ENCODE results near the gene MTG1. TPM values are rescaled to one million over a fixed set of nuclear protein-coding genes. Genes with fewer than 3 reads are reported as not detected.
"Not testable (repeated sequence)": the region's sequence is repeated elsewhere in the genome, so short reads cannot be mapped to it uniquely, and the experiment has no call there.

MTG1 gene
- total and polyA plus RNA-seq, 8 donors, result 17.2 to 62.9 (median 23.1) TPM

- Histone ChIP-seq H3K36me3 (peaks cover 0 to 23% (median 4%) of the 10 kb centered on the region in 3 donors), H3K27me3 (no peaks in the 10 kb centered on the region), H3K9me3 (no peaks in the 10 kb centered on the region), H3K4me1 (no peaks in the 10 kb centered on the region), H3K4me3 (no peak overlapping the region), H3K27ac (no peak overlapping the region)
- ATAC-seq, result no peak
- TF ChIP-seq CTCF (IDR thresholded peaks at IDR 0.05), result no peak
- 96 to 97% methylated on average over 7 of the region's 7 CpGs for WGBS, 2 donors
- FAIRE-seq, result no peak
- intact Hi-C loops (cut with DNase I), result no loop called here
- no peak for DNase-seq
Measured at GRCh38 chr10:133411523-133412380, 17.8 kb downstream of the MTG1 start.

GRCh38 chr10:133412381-133412711 is 18.4 kb downstream of the MTG1 start:
- Histone ChIP-seq H3K4me3 (no peak overlapping the region), H3K27ac (no peak overlapping the region), H3K9me3 (no peaks in the 10 kb centered on the region), H3K4me1 (no peaks in the 10 kb centered on the region), H3K36me3 (peaks cover 0 to 23% (median 4%) of the 10 kb centered on the region in 3 donors), H3K27me3 (no peaks in the 10 kb centered on the region)
- TF ChIP-seq CTCF (IDR thresholded peaks at IDR 0.05), result no peak
- intact Hi-C loops (cut with DNase I), result no loop called here
- DNase-seq, result no peak
- ATAC-seq, result no peak
- FAIRE-seq, result no peak

GRCh38 chr10:133414401-133414800 is 20.4 kb downstream of the MTG1 start:
- H3K27me3 ChIP-seq; intact Hi-C loops (cut with DNase I); H3K4me3 ChIP-seq; FAIRE-seq; H3K27ac ChIP-seq; H3K9me3 ChIP-seq; DNase-seq; ATAC-seq; H3K4me1 ChIP-seq: not testable (repeated sequence)
- 96 to 98% methylated on average over 19 to 22 of the region's 23 CpGs for WGBS, 2 donors
- H3K36me3 ChIP-seq, result peaks cover 0 to 23% (median 4%) of the 10 kb centered on the region in 3 donors

GRCh38 chr10:133415752-133416151 is 21.8 kb downstream of the MTG1 start:
- intact Hi-C loops (cut with DNase I), result no loop called here
- Histone ChIP-seq H3K4me1 (no peaks in the 10 kb centered on the region), H3K9me3 (no peaks in the 10 kb centered on the region), H3K27me3 (no peaks in the 10 kb centered on the region), H3K4me3 (no peak overlapping the region), H3K36me3 (peaks cover 0 to 23% (median 4%) of the 10 kb centered on the region in 3 donors), H3K27ac (no peak overlapping the region)
- WGBS, 2 donors, result 88% methylated on average over 16 to 25 of the region's 25 CpGs
- TF ChIP-seq CTCF (IDR thresholded peaks at IDR 0.05), result no peak
- ATAC-seq (no peak), DNase-seq (no peak), FAIRE-seq (no peak)

DNA sequence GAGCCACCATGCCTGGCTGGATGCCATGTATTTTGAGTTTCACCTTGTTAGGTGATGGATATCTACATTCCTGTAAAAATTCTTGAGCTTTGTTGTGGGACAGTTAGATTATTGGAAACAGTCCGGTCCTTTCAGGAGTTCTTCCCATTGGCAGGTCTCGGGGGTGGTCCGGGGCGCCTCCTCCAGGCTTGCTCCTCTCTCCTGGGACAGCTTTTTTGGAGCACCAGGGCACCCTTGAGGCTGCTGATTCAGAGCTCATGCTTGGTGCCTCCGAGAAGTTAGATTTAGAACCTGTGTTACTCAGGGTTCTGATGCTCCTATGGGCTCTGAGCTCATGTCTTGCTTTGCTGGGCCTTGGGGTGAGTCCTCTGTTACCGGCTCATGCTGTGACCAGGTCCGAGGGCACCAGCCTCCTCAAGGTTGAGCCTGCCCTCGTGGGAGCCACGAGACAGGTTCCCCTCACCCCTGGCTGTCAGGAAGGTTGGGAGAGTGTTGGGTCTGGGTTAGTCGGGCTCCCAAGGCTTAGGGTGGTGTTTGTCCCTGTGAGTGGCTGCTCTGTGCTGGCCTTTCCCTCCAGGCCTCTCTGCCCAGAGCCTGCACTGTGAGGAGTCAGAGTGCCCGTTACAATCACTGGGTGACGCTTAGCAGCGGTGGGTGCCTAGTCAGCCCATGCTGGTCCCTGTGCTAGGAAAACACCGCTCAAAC is 24.5 kb downstream of the MTG1 start:
- no peak for DNase-seq
- no peaks in the 10 kb centered on the region for H3K9me3 ChIP-seq
- H3K4me1 ChIP-seq, result peaks cover 0 to 3% (median 0%) of the 10 kb centered on the region in 3 donors
- FAIRE-seq, result no peak
- no peak overlapping the region for H3K4me3 ChIP-seq
- no peak overlapping the region for H3K27ac ChIP-seq
- H3K27me3 ChIP-seq, result no peaks in the 10 kb centered on the region
- WGBS, 2 donors, result 91 to 95% methylated on average over 14 of the region's 14 CpGs
- intact Hi-C loops (cut with DNase I), result no loop called here
- no peak for TF ChIP-seq CTCF (IDR thresholded peaks at IDR 0.05)
- no peak for ATAC-seq
- H3K36me3 ChIP-seq, result peaks cover 0 to 10% (median 0%) of the 10 kb centered on the region in 3 donors

Measured in pancreas (tissue), 10 donors.